H1 (cell line): ENCODE measurements around the gene NCAM1. TPM values are rescaled to one million over a fixed set of nuclear protein-coding genes. Genes with fewer than 3 reads are reported as not detected.

ENCODE experiments used
- CTCF ChIA-PET: fragments of 300-600 bp; sonication (Branson Sonifier 250); formaldehyde crosslinking; loops from one replicate; lab custom pipeline; 2021; ENCODE audit not compliant: partially characterized antibody; lab: Charles Lee
- POLR2A ChIA-PET: fragments of 300-600 bp; sonication (Branson Sonifier 250); formaldehyde crosslinking; loops from one replicate; lab custom pipeline; 2021; ENCODE audit warnings: inconsistent platforms; ENCODE audit not compliant: partially characterized antibody; lab: Charles Lee
- DNase-seq, 2 experiments: peaks; one replicate each; pipeline versions ENCODE4 v3.0.0 to v3.0.0-alpha.2; 2010 to 2022; ENCODE audit warnings: low spot score in 2 of 2, low read depth in 1 of 2, mixed read lengths in 1 of 2
- FAIRE-seq: peaks from 2 replicates; lab custom pipeline; 2011; peaks lifted over from hg19 to GRCh38; lab: Jason Lieb, UNC
- H2AFZ ChIP-seq: 2 replicates; pipeline ENCODE4 v1.8.1; 2012; ENCODE audit warnings: low read length, inconsistent platforms
- H2AK5ac ChIP-seq: 2 replicates; pipeline ENCODE4 v1.6.1; 2013; ENCODE audit warnings: low read depth, low read length
- H2BK120ac ChIP-seq: replicated peaks from 2 replicates; pipeline ENCODE3; 2013; ENCODE audit warnings: low read depth, low read length, inconsistent platforms
- H2BK12ac ChIP-seq: 2 replicates; pipeline ENCODE4 v1.6.1; 2013; ENCODE audit warnings: low read depth, low read length
- H2BK15ac ChIP-seq: 2 replicates; pipeline ENCODE4 v1.6.1; 2013; ENCODE audit warnings: low read length
- H2BK20ac ChIP-seq: 2 replicates; pipeline ENCODE4 v1.6.1; 2013; ENCODE audit warnings: low read length
- H2BK5ac ChIP-seq: 2 replicates; pipeline ENCODE4 v1.6.1; 2013; ENCODE audit warnings: low read depth, low read length
- H3K14ac ChIP-seq: 2 replicates; pipeline ENCODE4 v1.6.1; 2013; ENCODE audit warnings: inconsistent platforms; ENCODE audit not compliant: insufficient read length
- H3K18ac ChIP-seq: 2 replicates; pipeline ENCODE4 v1.6.1; 2013; ENCODE audit warnings: low read length; ENCODE audit errors: extremely low read depth
- H3K23ac ChIP-seq: 2 replicates; pipeline ENCODE4 v1.6.1; 2013; ENCODE audit warnings: inconsistent platforms; ENCODE audit not compliant: insufficient read length
- H3K23me2 ChIP-seq: 2 replicates; pipeline ENCODE4 v1.6.1; 2013; ENCODE audit warnings: low read depth, low read length
- H3K27ac ChIP-seq: 2 replicates; pipeline ENCODE4 v1.6.1; 2011; ENCODE audit warnings: low read depth, low read length, inconsistent platforms
- H3K27me3 ChIP-seq, 4 experiments: replicated peaks in 1 of 4; 1 replicate in 1 of 4; 2 replicates in 3 of 4; pipeline versions ENCODE4 v1.6.1 to v1.8.1; 2011 to 2013; ENCODE audit warnings: low read length in 3 of 4, mild to moderate bottlenecking in 3 of 4, inconsistent platforms in 2 of 4, mixed read lengths in 2 of 4, moderate library complexity in 1 of 4; ENCODE audit not compliant: control insufficient read depth in 3 of 4, insufficient read depth in 3 of 4; ENCODE audit errors: extremely low read depth in 1 of 4
- H3K36me3 ChIP-seq, 4 experiments: 2 replicates each; pipeline versions ENCODE4 v1.6.1 to v1.8.1; 2011 to 2013; ENCODE audit warnings: mild to moderate bottlenecking in 4 of 4, low read length in 3 of 4, moderate library complexity in 2 of 4, control low read depth in 1 of 4, inconsistent platforms in 1 of 4; ENCODE audit not compliant: insufficient read depth in 4 of 4, control insufficient read depth in 2 of 4
- H3K4ac ChIP-seq: replicated peaks from 2 replicates; pipeline ENCODE3; 2013; ENCODE audit warnings: low read length, low read depth, mixed read lengths, inconsistent platforms; ENCODE audit not compliant: insufficient read length
- H3K4me1 ChIP-seq, 4 experiments: replicated peaks in 1 of 4; 1 replicate in 1 of 4; 2 replicates in 3 of 4; pipeline versions ENCODE4 v1.6.1 to v1.8.1; 2011 to 2013; ENCODE audit warnings: low read length in 3 of 4, inconsistent platforms in 2 of 4, mixed read lengths in 1 of 4; ENCODE audit not compliant: insufficient read depth in 4 of 4, control insufficient read depth in 3 of 4
- H3K4me2 ChIP-seq, 2 experiments: 2 replicates each; pipeline versions ENCODE4 v1.6.1 to v1.8.1; 2011 to 2013; ENCODE audit warnings: low read depth in 2 of 2, low read length in 2 of 2, control low read depth in 1 of 2, inconsistent platforms in 1 of 2, mild to moderate bottlenecking in 1 of 2; ENCODE audit not compliant: insufficient read depth in 1 of 2
- H3K4me3 ChIP-seq, 4 experiments: fragments of 200-600, 300-600 bp in 1 of 4; sonication (generic), shearing (Covaris generic), sonication (Bioruptor Twin) in 1 of 4; 2 replicates each; pipeline versions ENCODE4 v1.5.1 to v1.8.1; 2011 to 2016; ENCODE audit warnings: low read length in 4 of 4, low read depth in 3 of 4, control low read depth in 2 of 4, inconsistent platforms in 2 of 4, mild to moderate bottlenecking in 2 of 4, mixed read lengths in 1 of 4, moderate library complexity in 1 of 4; ENCODE audit not compliant: insufficient read depth in 2 of 4; ENCODE audit errors: extremely low read depth in 1 of 4
- H3K56ac ChIP-seq: replicated peaks from 2 replicates; pipeline ENCODE3; 2013; ENCODE audit warnings: low read depth, mild to moderate bottlenecking, mixed read lengths, low read length, inconsistent platforms; ENCODE audit not compliant: insufficient read length
- H3K79me1 ChIP-seq: 2 replicates; pipeline ENCODE4 v1.6.1; 2013; ENCODE audit warnings: low read depth, low read length, control low read depth
- H3K79me2 ChIP-seq, 2 experiments: 2 replicates each; pipeline versions ENCODE4 v1.6.1 to v1.8.1; 2012 to 2013; ENCODE audit warnings: low read length in 2 of 2, mild to moderate bottlenecking in 2 of 2, inconsistent platforms in 1 of 2; ENCODE audit not compliant: insufficient read depth in 2 of 2, control insufficient read depth in 1 of 2
- H3K9ac ChIP-seq, 4 experiments: replicated peaks in 1 of 4; 1 replicate in 1 of 4; 2 replicates in 3 of 4; pipeline versions ENCODE4 v1.6.1 to v1.8.1; 2011 to 2013; ENCODE audit warnings: low read depth in 3 of 4, low read length in 3 of 4, control low read depth in 2 of 4, mild to moderate bottlenecking in 2 of 4, moderate library complexity in 2 of 4, inconsistent platforms in 1 of 4; ENCODE audit errors: extremely low read depth in 1 of 4
- H3K9me3 ChIP-seq, 2 experiments: 2 replicates each; pipeline versions ENCODE4 v1.6.1 to v1.8.1; 2012 to 2013; ENCODE audit warnings: mild to moderate bottlenecking in 2 of 2, moderate library complexity in 2 of 2, control low read depth in 1 of 2, inconsistent platforms in 1 of 2, low read depth in 1 of 2, low read length in 1 of 2, mixed read lengths in 1 of 2; ENCODE audit not compliant: insufficient read depth in 2 of 2
- H4K20me1 ChIP-seq, 2 experiments: replicated peaks in 1 of 2; 2 replicates each; pipeline versions ENCODE3 to v1.8.1; 2011 to 2013; ENCODE audit warnings: inconsistent platforms in 2 of 2, low read length in 2 of 2, mild to moderate bottlenecking in 1 of 2; ENCODE audit not compliant: insufficient read depth in 2 of 2, control insufficient read depth in 1 of 2
- H4K5ac ChIP-seq: 2 replicates; pipeline ENCODE4 v1.6.1; 2013; ENCODE audit warnings: low read length, low read depth, mixed read lengths, inconsistent platforms; ENCODE audit not compliant: insufficient read length
- H4K8ac ChIP-seq: 2 replicates; pipeline ENCODE4 v1.8.0; 2013; ENCODE audit warnings: mild to moderate bottlenecking, moderate library complexity, low read length, inconsistent platforms; ENCODE audit not compliant: insufficient read depth; ENCODE audit errors: extremely low read depth
- H4K91ac ChIP-seq: replicated peaks from 2 replicates; pipeline ENCODE3; 2013; ENCODE audit warnings: low read length, mixed read lengths, inconsistent platforms; ENCODE audit not compliant: insufficient read length
- EZH2 ChIP-seq: fragments of 200-600 bp; sonication (generic); IDR thresholded peaks from 2 replicates; pipeline ENCODE4 v1.7.1; 2012; ENCODE audit warnings: low read depth, mild to moderate bottlenecking, moderate library complexity, low read length, inconsistent platforms; ENCODE audit not compliant: severe bottlenecking
- POU5F1 ChIP-seq: IDR thresholded peaks from 2 replicates; pipeline ENCODE4 v1.6.1; 2011; ENCODE audit warnings: low read depth, mild to moderate bottlenecking, low read length, moderate library complexity
- WGBS, 2 experiments: shearing (Covaris generic) in 1 of 2; methylation state at CpG; one replicate each; pipeline versions ENCODE4 v1.1.6 to v1.1.7; 2013 to 2015; ENCODE audit warnings: low lambda C conversion rate in 2 of 2, mixed read lengths in 2 of 2, inconsistent platforms in 1 of 2, low coverage in 1 of 2, missing lambda C conversion rate in 1 of 2; ENCODE audit not compliant: insufficient replicate concordance in 2 of 2, insufficient coverage in 1 of 2, insufficient read length in 1 of 2; ENCODE audit errors: extremely low coverage in 1 of 2, missing lambda C conversion rate in 1 of 2; 5-methylcytosine and 5-hydroxymethylcytosine counted together
- polyA plus RNA-seq, 7 experiments: library from polyadenylated mRNA; depleted of rRNA in 3 of 7; stranded (reverse) in 5 of 7; unstranded in 2 of 7; fragments of >200 nt in 5 of 7; fragments of 200-250 nt in 2 of 7; gene quantifications; 1 replicate in 5 of 7; 2 replicates in 1 of 7; 4 replicates in 1 of 7; pipeline versions ENCODE4 v1.2.1 to v1.2.3, GENCODE V29; 2011 to 2013; ENCODE audit warnings: missing spikeins in 2 of 7, mixed read lengths in 2 of 7
- total RNA-seq: library from RNA; stranded (reverse); fragmentation: NEBNext Ultra II Directional; extraction: Animal tissue kit (Norgen Biotek cat#: 25700); gene quantifications from 2 replicates; pipeline ENCODE4 v1.2.1, GENCODE V29; 2021

NCAM1 gene
- total and polyA plus RNA-seq, 2 of the 8 experiments (the other 6 are each of a cell fraction or from before 2014, with no cell fraction given): 3.1 to 4.3 TPM

- Histone ChIP-seq H2BK120ac (no peak overlapping the region), H3K79me2 (no peaks in the 10 kb centered on the region), H4K91ac (no peak overlapping the region), H3K9ac (no peak overlapping the region), H2BK12ac (no peak overlapping the region), H2BK20ac (no peak overlapping the region), H3K4ac (no peak overlapping the region), H2BK5ac (no peak overlapping the region), H4K8ac (no peak overlapping the region), H3K14ac (no peak overlapping the region), H3K79me1 (no peaks in the 10 kb centered on the region), H3K23me2 (peaks cover 21% of the 10 kb centered on the region; the same call in 1 of the 2 replicates), H2AK5ac (no peak overlapping the region), H2AFZ (no peak overlapping the region), H3K36me3 (no peaks in the 10 kb centered on the region), H3K18ac (no peak overlapping the region; the same call in 1 of the 2 replicates), H3K4me1 (peaks cover 0 to 5% (median 1%) of the 10 kb centered on the region in 4 experiments; a peak in 2 of 7 replicates), H3K27ac (no peak overlapping the region), H3K4me2 (peak overlapping the region; percentile 93 to 97), H3K56ac (no peak overlapping the region), H4K5ac (no peak overlapping the region), H3K27me3 (peaks cover 5 to 24% (median 22%) of the 10 kb centered on the region in 4 experiments), H3K4me3 (peak overlapping the region; percentile 64 to 75 (median 68)), H4K20me1 (peaks cover 0 to 6% of the 10 kb centered on the region in 2 experiments), H3K23ac (no peak overlapping the region), H2BK15ac (no peak overlapping the region), H3K9me3 (peaks cover 0 to 2% of the 10 kb centered on the region in 2 experiments; a peak in 1 of 4 replicates)
- POLR2A ChIA-PET: no interaction called here
- 7% methylated on average over 25 of the region's 48 CpGs; no CpG with 5 or more reads in 1 of the 2 experiments for WGBS, 2 experiments
- CTCF ChIA-PET: interaction anchor here (1.2 kb wide), 1 partner anchor 165 kb away, joined by 3 read pairs; no protein-coding TSS in a partner anchor
- peak in 1 of 2 experiments; percentile 51 for DNase-seq
- TF ChIP-seq POU5F1 (no peak), EZH2 (peak; percentile 20)
- FAIRE-seq: no peak
These were observed 2.2 kb downstream of the NCAM1 start for GRCh38 chr11:112963368-112963955.
